Stimulated activated CD8-positive, alpha-beta memory T cell treated with anti-CD3 and anti-CD28 coated beads, Interleukin-12 subunit alpha, Interleukin-12 subunit beta, amount 100 ng/mL, for 4 hours (primary cell): ENCODE data around the gene SMAD3.
A peak's percentile ranks its signal among the peaks of the same experiment; 100 is the strongest.
"Not testable (repeated sequence)": the region's sequence is repeated elsewhere in the genome, so short reads cannot be mapped to it uniquely, and the experiment has no call there.

Source experiments
- DNase-seq: peaks from one replicate; pipeline ENCODE4 v3.0.0-alpha.2; 2020; ENCODE audit warnings: low read depth

SMAD3 gene

DNA sequence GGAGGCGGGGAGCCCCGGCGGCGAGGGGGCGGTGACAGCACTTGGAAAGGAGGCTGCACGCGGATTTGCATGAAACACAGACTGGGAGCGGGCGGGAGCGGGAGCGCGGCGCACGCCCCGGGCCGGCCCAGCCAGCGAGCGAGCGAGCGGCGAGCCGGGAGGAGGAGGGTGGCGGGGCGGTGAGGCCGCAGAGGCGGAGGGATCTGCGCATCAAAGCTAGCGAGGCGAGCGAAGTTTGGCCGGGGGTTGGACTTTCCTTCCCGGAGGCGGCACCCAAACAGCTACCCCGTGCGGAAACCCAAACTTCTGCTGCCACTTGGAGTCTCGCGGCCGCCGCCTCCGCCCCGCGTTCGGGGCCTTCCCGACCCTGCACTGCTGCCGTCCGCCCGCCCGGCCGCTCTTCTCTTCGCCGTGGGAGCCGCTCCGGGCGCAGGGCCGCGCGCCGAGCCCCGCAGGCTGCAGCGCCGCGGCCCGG is at the start of gene SMAD3:
Gene SMAD3, plus strand, starts transcription at position 72 of the 475 bp plus-strand sequence. CDS start 553 bp downstream, outside the sequence.
- peak; percentile 62 for DNase-seq

GRCh38 chr15:67017311-67017710 is 48.1 kb upstream of the SMAD3 start:
- no peak for DNase-seq

DNA sequence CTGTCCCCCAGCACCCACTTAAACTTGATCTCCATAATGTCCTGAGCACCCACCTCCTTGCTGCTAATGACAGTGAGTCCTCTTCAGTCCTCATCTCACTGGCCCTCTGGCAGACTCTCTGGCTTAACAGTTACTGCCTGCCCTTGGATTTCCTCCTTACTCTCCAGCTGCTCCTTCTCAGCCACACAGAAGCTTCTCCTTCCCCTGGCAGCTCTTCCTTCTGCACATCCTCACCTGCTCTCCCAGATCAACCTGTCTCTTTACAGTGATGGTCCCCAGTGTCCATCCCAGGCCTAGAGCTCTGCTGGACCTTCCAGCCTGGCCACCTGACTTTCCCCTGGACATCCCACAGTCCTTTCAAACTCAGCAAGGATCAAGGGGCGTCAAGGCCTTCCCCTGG is 47.4 kb upstream of the SMAD3 start:
- no peak for DNase-seq

- DNase-seq, result no peak
Measured at GRCh38 chr15:67018441-67018840, 47.0 kb upstream of the SMAD3 start.

- no peak for DNase-seq
Measured at GRCh38 chr15:67019069-67019468, 46.3 kb upstream of the SMAD3 start.

DNA sequence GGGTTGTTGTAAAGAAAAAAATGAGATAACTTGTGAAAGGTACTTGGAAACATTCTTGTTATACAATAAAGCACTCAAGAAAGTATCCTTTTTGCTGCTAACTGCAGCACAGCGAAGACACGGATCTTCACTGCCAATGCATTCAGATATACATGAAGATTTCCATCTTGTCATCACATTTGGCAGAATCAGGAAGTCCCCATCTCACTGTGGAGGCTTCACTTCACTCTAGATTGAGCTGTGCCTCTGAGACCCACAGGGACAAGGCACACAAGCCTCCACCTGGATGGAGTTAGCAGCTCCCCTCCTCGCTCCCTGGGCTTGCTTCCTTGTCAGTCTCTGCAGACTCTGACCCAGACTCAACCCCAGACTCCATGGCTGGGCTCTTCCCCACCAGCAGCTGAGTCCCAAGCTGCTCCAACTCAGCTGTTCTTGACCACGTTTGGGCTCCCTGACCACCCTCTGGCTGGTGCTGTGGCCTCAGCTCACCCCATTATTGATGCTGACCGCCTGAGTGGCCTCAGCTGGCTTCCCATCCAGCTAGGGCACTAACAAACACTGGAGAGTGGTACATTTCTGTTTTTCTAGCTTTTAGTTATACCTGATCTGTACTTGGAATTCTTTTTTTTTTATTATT is 45.4 kb upstream of the SMAD3 start:
- no peak for DNase-seq

DNA sequence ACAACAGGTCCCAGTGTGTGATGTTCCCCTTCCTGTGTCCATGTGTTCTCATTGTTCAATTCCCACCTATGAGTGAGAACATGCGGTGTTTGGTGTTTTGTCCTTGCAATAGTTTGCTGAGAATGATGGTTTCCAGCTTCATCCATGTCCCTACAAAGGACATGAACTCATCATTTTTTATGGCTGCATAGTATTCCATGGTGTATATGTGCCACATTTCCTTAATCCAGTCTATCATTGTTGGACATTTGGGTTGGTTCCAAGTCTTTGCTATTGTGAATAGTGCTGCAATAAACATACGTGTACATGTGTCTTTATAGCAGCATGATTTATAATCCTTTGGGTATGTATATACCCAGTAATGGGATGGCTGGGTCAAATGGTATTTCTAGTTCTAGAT is 44.7 kb upstream of the SMAD3 start:
- DNase-seq, result not testable (repeated sequence)

GRCh38 chr15:67021455-67021854 is 43.9 kb upstream of the SMAD3 start:
- no peak for DNase-seq

DNA sequence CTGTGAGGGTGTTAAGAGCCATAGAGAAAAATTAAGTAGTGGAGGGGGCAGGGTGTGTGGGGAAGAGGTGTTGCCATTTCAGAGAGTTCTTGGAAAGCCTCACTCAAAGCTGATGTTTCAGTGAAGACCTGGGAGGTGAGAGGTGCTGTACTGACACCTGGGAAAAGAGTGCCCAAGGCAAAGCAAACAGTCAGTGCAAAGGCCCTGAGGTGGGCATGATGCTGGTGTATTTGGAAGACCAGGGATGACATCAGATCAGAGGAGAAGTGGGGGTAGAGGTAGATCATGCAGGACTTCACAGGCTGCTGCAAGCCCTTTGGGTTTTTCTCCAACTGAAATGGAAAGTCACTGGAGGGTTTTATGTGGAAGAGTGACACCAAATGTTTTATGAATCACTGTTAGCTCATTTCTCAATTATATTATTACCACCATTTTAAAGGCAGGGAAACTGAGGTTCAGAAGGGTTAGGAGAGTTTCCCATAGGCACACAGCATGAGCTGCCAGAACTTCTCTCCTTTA is 42.8 kb upstream of the SMAD3 start:
- DNase-seq, result no peak

DNA sequence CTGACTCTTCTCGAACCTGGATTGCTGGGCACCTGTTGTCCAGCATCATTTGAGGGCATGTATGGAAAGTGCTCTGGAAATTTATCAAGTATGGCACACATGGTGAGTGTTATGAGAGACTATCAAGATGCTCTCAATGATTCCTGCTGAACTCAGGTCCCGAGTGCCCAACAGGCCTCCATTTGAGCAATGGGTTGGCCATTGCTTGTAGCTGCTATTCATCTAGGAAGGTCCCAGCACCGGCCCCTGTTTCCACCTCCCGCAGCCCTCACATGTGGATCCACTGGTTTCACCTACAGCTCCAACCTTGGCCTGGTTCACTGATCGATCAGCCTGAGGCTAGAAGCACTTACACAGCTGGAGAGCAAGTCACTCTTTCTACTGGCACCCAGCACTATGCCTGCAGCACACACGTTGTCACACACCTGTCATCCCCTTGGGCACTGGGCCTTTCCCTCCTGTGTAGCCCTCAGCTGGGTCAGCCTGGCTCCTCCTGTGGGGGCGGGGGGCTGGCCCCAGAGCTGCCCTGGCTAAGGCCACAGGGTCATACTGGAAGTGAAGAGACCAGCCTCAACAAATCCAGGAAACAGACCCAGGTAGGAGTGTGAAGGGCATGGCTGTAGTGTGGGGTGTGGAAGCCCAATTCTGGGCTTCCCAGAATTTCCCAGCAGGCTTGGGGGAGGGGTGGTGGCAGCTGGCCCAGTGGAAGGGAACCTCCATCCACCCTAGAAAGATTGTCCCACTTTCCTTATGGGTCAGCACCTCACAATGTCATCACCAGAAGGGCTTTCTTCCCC is 41.7 kb upstream of the SMAD3 start:
- no peak for DNase-seq

GRCh38 chr15:67024314-67024997 is 40.9 kb upstream of the SMAD3 start:
- no peak for DNase-seq

DNA sequence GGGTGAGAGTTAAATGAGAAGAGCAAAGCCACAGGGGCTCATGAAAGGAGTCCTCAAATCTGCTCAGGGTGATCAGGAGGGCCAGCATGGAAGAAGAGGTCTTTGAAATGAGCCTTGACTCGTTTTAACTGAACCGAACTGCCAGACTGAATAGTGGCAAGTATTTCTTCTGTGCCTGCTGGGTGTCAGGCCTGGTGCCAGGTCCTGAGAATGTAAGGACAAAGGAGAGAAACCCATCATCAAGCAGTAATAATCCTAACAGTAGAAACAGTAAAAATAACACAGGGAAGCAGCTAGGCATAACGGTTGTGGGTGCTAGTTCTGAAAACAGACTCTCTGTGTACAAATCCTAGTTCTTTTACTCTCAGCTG is 40.4 kb upstream of the SMAD3 start:
- DNase-seq, result no peak

GRCh38 chr15:67025719-67026609 is 39.4 kb upstream of the SMAD3 start:
- DNase-seq, result no peak

DNA sequence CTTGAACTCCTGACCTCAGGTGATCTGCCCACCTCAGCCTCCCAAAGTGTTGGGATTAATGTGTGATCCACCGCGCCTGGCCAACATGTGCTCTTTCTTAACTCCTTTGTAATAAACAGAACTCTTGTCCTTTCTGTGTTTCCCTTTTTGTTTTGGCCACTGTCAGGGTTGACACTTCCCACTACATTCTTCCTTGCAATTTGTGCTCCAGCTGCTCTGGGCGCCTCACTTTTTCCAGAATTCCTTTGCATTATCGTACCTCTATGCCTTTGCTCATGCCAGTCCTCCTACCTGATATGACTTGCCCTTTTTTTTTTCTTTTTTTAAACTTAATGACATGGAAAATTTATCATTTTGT is 38.8 kb upstream of the SMAD3 start:
- no peak for DNase-seq

- not testable (repeated sequence) for DNase-seq
Measured at GRCh38 chr15:67028440-67028839, 37.0 kb upstream of the SMAD3 start.

DNA sequence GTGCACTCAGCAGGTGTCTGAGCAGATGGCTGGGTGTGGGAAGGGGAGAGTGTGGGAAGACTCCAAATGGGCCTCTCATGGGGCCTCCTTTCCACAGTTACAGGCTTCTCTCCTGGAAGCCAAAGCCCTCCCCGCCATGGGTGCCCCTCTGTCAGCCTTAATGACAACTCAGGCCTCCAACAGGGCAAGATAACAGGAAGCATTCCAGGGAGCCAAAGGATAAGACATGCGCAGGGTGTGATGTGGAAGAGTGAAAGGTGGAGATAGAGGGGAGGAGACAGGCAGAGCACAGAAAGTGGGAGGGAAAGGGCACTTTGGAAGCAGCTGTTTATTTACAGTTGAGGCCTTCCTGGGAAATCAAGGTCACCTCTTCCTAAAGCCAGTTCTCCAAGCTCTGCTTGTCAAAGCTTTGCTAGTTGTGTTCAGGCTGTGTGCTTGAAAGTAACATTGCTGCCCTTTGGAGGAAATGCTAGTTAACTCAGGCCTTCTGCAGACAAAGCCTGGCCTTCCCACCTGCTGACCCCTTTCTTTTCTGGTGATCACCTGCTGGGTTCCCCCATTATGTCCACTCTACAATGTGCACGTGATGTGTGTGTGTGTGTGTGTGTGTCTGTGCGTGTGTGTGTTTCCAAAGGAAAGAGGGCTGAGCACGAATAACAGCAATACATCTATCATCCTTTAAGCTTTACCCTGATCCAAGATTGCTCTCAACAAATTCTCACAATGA is 35.2 kb upstream of the SMAD3 start:
- no peak for DNase-seq

- no peak for DNase-seq
Measured at GRCh38 chr15:67031331-67031730, 34.1 kb upstream of the SMAD3 start.

- no peak for DNase-seq
Measured at GRCh38 chr15:67032608-67033007, 32.8 kb upstream of the SMAD3 start.

DNA sequence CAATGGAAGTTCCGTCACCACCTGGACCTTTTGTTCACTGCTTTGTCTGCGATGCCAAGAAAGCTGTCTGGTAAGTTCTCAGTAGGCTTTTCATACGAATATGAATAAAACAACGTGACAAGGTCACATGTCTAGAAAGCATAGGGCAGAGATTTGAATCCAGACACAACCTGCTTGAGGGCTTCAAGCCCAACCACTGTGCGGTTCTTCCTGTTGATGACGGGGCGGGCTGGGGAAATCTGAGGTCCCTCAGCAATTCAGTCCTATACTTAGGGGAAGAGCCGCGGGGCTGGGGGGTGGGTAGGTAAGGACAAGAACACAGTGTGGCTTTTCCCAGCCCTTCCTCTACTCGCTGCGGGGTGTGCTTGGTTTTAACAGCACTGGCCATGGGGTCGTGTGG is 32.4 kb upstream of the SMAD3 start:
- no peak for DNase-seq

DNA sequence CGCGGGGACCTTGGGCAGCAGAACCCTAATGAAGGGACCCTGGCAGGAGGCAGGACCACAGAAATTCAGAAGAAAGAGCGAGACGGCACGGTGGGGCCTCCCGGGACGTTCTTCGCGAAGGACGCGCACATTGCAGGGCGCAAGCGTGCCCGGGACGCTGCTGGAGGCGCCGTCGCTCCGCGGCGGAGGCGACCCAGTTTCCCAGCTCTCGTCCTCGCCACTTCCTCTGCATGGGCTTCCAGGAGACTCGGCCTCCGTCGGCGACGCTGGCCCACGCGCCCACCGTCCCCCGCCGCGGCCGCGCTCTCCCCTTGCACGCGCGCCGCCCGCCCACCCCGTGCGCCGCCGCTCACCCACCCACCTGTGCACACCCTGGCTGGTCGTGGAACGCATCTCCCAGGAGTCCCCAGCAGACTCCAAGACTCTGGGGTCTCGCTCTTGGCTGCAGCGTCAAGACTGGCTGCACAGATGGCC is 31.8 kb upstream of the SMAD3 start:
- no peak for DNase-seq

GRCh38 chr15:67035886-67036285 is 29.5 kb upstream of the SMAD3 start:
- DNase-seq, result no peak
